GM13977 (cell line): Measurements from ENCODE around the gene SCNM1.

ENCODE experiments used
- DNase-seq: peaks from one replicate; pipeline ENCODE4 v3.0.0; 2012; ENCODE audit warnings: low spot score
- CTCF ChIP-seq: IDR thresholded peaks from 2 replicates; pipeline ENCODE4 v1.5.1; 2012; ENCODE audit warnings: mild to moderate bottlenecking, control low read depth; ENCODE audit not compliant: insufficient read depth; ENCODE audit errors: extremely low read depth, missing control alignments
- in situ Hi-C: fragments of 300-500 bp; cut with MboI; formaldehyde crosslinking; loops from one replicate; pipeline ENCODE4 v1.12.0; 2022; ENCODE audit warnings: low sequenced_read_pairs, low pct_unique_long_range_greater_than_20kb, mixed read lengths, inconsistent platforms; ENCODE audit not compliant: unreplicated experiment

The SCNM1 gene

GRCh38 chr1:151143057-151143435 lies 22.9 kb upstream of the SCNM1 start:
- DNase-seq: no peak
- in situ Hi-C loops: no loop called here
- no peak for TF ChIP-seq CTCF

- no peak for TF ChIP-seq CTCF
- in situ Hi-C loops: no loop called here
- DNase-seq: no peak
These were observed 22.0 kb upstream of the SCNM1 start for GRCh38 chr1:151143986-151144385.

GRCh38 chr1:151144474-151145303 lies 21.3 kb upstream of the SCNM1 start:
- in situ Hi-C loops: no loop called here
- no peak for TF ChIP-seq CTCF
- DNase-seq: no peak

GRCh38 chr1:151145304-151146071 lies 20.5 kb upstream of the SCNM1 start:
- DNase-seq: no peak
- in situ Hi-C loops: no loop called here
- TF ChIP-seq CTCF: no peak

- TF ChIP-seq CTCF: no peak
- in situ Hi-C loops: no loop called here
These were observed 19.9 kb upstream of the SCNM1 start for GRCh38 chr1:151146072-151146411.

GRCh38 chr1:151146412-151147131 lies 19.4 kb upstream of the SCNM1 start, which contains the start of gene SEMA6C:
Gene SEMA6C, minus strand, starts transcription at chr1:151146631. Its CDS starts 4,010 bp downstream, at chr1:151142621.
- TF ChIP-seq CTCF: no peak
- peak; percentile 92 for DNase-seq
- in situ Hi-C loops: no loop called here

More at GRCh38 chr1:151146072-151146411, 19.9 kb upstream of the SCNM1 start:
- DNase-seq: no peak
